ENCODE results near the gene NR2F6. TPM values are rescaled to one million over a fixed set of nuclear protein-coding genes. Genes with fewer than 3 reads are reported as not detected.
A peak's percentile ranks its signal among the peaks of the same experiment; 100 is the strongest.

Gene NR2F6
- total RNA-seq, 4 donors from 2014 or later: 64.9 to 95.8 (median 72.0) TPM

- TF ChIP-seq CTCF (IDR thresholded peaks at IDR 0.05 in 4 of 5, conservative IDR thresholded peaks at IDR 0.05 in 1 of 5) (no peak), POLR2A (IDR thresholded peaks at IDR 0.05) (no peak)
- Histone ChIP-seq H3K4me3 (no peak overlapping the region), H3K27me3 (no peaks in the 10 kb centered on the region), H3K27ac (peak overlapping the region in 3 of 4 donors; percentile 43 to 49 (median 47)), H3K4me1 (peaks cover 0 to 11% of the 10 kb centered on the region in 2 donors), H3K9me3 (no peaks in the 10 kb centered on the region), H3K36me3 (no peaks in the 10 kb centered on the region)
- in situ Hi-C loops (cut with MboI; ENCODE audit: low sequenced_read_pairs in 4 of 4) (loop anchor here in 2 of 4 donors (5.0 to 25.0 kb wide), 3 partner anchors 85 to 527 kb away; no protein-coding TSS in a partner anchor), intact Hi-C loops (cut with DNase I; ENCODE audit: low total_unique reads) (no loop called here)
- ATAC-seq: peak; percentile 49 to 60
- DNase-seq: peak; percentile 23 to 61
These were observed 43.8 kb upstream of the NR2F6 start for GRCh38 chr19:17289489-17289888.

DNA sequence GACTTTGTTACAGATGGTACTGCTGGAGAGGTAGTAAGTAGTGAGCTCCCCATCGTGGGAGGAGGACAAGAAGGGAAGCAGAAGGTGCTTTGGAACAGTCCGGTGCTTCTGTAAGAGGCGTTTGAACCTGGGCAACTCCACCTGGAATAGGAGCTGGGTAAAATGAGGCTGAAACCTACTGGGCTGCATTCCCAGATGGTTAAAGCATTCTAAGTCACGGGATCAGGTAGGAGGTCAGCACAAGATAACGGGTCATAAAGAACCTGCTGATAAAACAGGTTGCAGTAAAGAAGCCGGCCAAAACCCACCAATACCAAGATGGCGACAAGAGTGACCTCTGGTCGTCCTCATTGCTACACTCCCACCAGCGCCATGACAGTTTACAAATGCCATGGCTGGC, 41.0 kb upstream of the NR2F6 start:
- intact Hi-C loops (cut with DNase I; ENCODE audit: low total_unique reads) (no loop called here), in situ Hi-C loops (cut with MboI; ENCODE audit: low sequenced_read_pairs in 4 of 4) (loop anchor here in 2 of 4 donors (5.0 to 25.0 kb wide), 3 partner anchors 82 to 524 kb away; no protein-coding TSS in a partner anchor)
- Histone ChIP-seq H3K4me3 (no peak overlapping the region), H3K9me3 (no peaks in the 10 kb centered on the region), H3K36me3 (no peaks in the 10 kb centered on the region), H3K4me1 (peaks cover 4 to 19% of the 10 kb centered on the region in 2 donors), H3K27me3 (peaks cover 7 to 8% (median 8%) of the 10 kb centered on the region in 3 donors), H3K27ac (no peak overlapping the region)
- no peak for DNase-seq
- no peak for TF ChIP-seq CTCF (IDR thresholded peaks at IDR 0.05 in 4 of 5, conservative IDR thresholded peaks at IDR 0.05 in 1 of 5)
- no peak for TF ChIP-seq POLR2A (IDR thresholded peaks at IDR 0.05)
- ATAC-seq: no peak

DNA sequence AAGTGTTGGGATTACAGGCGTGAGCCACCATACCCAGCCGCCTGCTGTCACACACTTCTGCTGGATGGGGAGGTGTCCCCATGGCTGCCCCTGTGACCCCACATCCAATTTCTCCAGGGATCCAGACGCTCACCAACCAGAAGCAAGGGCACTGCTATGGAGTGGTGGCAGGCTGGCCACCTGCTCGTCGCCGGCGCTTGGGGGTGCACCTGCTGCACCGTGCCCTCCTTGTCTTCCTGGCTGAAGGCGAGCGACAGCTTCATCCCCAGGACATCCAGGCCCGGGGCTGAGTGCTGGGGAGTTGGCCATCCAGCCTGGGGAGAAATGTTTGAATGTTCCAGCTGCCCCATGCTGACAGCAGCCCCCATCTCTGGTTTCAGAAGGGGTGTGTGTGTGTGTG, 40.5 kb upstream of the NR2F6 start:
- ATAC-seq (no peak), DNase-seq (no peak)
- no peaks in the 10 kb centered on the region for H3K9me3 ChIP-seq
- no peak for TF ChIP-seq CTCF (IDR thresholded peaks at IDR 0.05 in 4 of 5, conservative IDR thresholded peaks at IDR 0.05 in 1 of 5)
- no peak for TF ChIP-seq POLR2A (IDR thresholded peaks at IDR 0.05)
- no peak overlapping the region for H3K4me3 ChIP-seq
- intact Hi-C loops (cut with DNase I; ENCODE audit: low total_unique reads) (no loop called here), in situ Hi-C loops (cut with MboI; ENCODE audit: low sequenced_read_pairs in 4 of 4) (loop anchor here in 2 of 4 donors (5.0 to 25.0 kb wide), 3 partner anchors 81 to 524 kb away; no protein-coding TSS in a partner anchor)
- H3K4me1 ChIP-seq: peaks cover 4 to 22% of the 10 kb centered on the region in 2 donors
- H3K27me3 ChIP-seq: peaks cover 12 to 13% (median 13%) of the 10 kb centered on the region in 3 donors
- H3K36me3 ChIP-seq: no peaks in the 10 kb centered on the region
- no peak overlapping the region for H3K27ac ChIP-seq

DNA sequence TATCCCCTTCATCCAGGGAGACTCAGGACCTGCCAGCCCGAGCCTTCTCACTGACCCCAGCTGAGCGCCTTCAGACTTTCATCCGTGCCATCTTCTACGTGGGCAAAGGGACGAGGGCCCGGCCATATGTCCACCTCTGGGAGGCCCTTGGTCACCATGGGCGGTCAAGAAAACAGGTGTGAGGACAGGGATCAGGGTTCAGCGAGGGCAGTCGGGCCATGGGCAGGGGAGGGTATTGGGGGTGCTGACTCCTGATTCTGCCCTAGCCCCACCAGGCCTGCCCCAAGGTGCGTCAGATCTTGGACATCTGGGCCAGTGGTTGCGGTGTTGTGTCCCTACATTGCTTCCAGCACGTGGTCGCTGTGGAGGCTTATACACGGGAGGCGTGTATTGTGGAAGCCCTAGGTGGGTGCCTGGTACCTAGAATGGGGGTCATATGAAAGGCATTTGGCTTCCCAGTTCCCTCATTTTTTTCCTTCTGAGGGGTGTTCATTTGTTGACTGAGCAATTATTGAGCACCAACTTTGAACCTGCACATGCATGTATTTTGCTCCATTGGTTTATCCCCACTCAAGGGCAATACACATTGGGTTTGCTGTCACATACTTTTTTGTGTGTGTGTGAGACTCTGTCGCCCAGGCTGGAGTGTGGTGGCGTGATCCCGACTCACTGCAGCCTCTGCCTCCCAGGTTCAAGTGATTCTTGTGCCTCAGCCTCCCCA, 39.9 kb upstream of the NR2F6 start:
- Histone ChIP-seq H3K27ac (no peak overlapping the region), H3K4me1 (peaks cover 4 to 22% of the 10 kb centered on the region in 2 donors), H3K9me3 (no peaks in the 10 kb centered on the region), H3K27me3 (peaks cover 16% of the 10 kb centered on the region in 3 donors), H3K4me3 (no peak overlapping the region), H3K36me3 (no peaks in the 10 kb centered on the region)
- in situ Hi-C loops (cut with MboI; ENCODE audit: low sequenced_read_pairs in 4 of 4): loop anchor here in 2 of 4 donors (5.0 to 25.0 kb wide), 3 partner anchors 81 to 523 kb away; no protein-coding TSS in a partner anchor
- no peak for TF ChIP-seq CTCF (IDR thresholded peaks at IDR 0.05 in 4 of 5, conservative IDR thresholded peaks at IDR 0.05 in 1 of 5)
- TF ChIP-seq POLR2A (IDR thresholded peaks at IDR 0.05): no peak
- no peak for DNase-seq
- intact Hi-C loops (cut with DNase I; ENCODE audit: low total_unique reads): no loop called here
- no peak for ATAC-seq

All from gastrocnemius medialis (tissue), 4 donors.